K562 (cell line): Measurements from ENCODE around the gene RBM12. TPM values are rescaled to one million over a fixed set of nuclear protein-coding genes. Genes with fewer than 3 reads are reported as not detected.

Source experiments
- ATF1 ChIP-seq, 2 experiments: fragments of 450-650 bp in 1 of 2; IDR thresholded peaks; 2 replicates each; pipeline ENCODE4 v1.6.1; 2016; ENCODE audit warnings: missing compliant biosample characterization in 1 of 2, missing genetic modification characterization in 1 of 2
- BDP1 ChIP-seq: IDR thresholded peaks from 3 replicates; pipeline ENCODE4 v1.6.1; 2011; ENCODE audit not compliant: insufficient read length, insufficient read depth
- CCAR2 ChIP-seq: fragments of 200-400 bp; formaldehyde crosslinking; IDR thresholded peaks from 2 replicates; pipeline ENCODE4 v1.6.1; 2017; ENCODE audit warnings: mild to moderate bottlenecking, low read depth, low read length
- CREB3L1 ChIP-seq: fragments of 450-650 bp; IDR thresholded peaks from 2 replicates; pipeline ENCODE4 v1.6.1; 2014; ENCODE audit warnings: low read depth, mild to moderate bottlenecking, moderate library complexity, borderline replicate concordance
- E2F4 ChIP-seq: sonication (generic); formaldehyde crosslinking; IDR thresholded peaks from 2 replicates; pipeline ENCODE4 v1.8.0; 2022; ENCODE audit warnings: mild to moderate bottlenecking, low read depth, missing genetic modification reagents
- HMGN3 ChIP-seq: IDR thresholded peaks from 2 replicates; pipeline ENCODE4 v1.6.1; 2011; ENCODE audit warnings: borderline replicate concordance, low read depth, mild to moderate bottlenecking, mixed read lengths, low read length; ENCODE audit not compliant: insufficient read length; ENCODE audit errors: extremely low read depth
- HNRNPK ChIP-seq: fragments of 200-400 bp; formaldehyde crosslinking; IDR thresholded peaks from one replicate; pipeline ENCODE4 v1.6.1; 2018; ENCODE audit warnings: mild to moderate bottlenecking, low read depth, low read length; ENCODE audit not compliant: poor library complexity, severe bottlenecking
- HNRNPL ChIP-seq: fragments of 200-400 bp; formaldehyde crosslinking; IDR thresholded peaks from 2 replicates; pipeline ENCODE4 v1.6.1; 2017; ENCODE audit warnings: low read depth, mild to moderate bottlenecking, low read length
- KAT8 ChIP-seq: fragments of 450-650 bp; IDR thresholded peaks from 2 replicates; pipeline ENCODE4 v1.6.1; 2016; ENCODE audit warnings: low read depth, mild to moderate bottlenecking
- KDM1A ChIP-seq, 2 experiments: fragments of 450-650 bp; IDR thresholded peaks; 2 replicates each; pipeline ENCODE4 v1.6.1; 2016; ENCODE audit warnings: mild to moderate bottlenecking in 2 of 2
- MBD1 ChIP-seq: fragments of 250-450 bp; sonication (Bioruptor Pico); IDR thresholded peaks from 2 replicates; pipeline ENCODE4 v1.8.0; 2022; ENCODE audit warnings: inconsistent platforms
- MEIS2 ChIP-seq: fragments of 450-650 bp; IDR thresholded peaks from 2 replicates; pipeline ENCODE4 v1.6.1; 2014; ENCODE audit warnings: mild to moderate bottlenecking; ENCODE audit not compliant: partially characterized antibody
- MNT ChIP-seq, 2 experiments: fragments of 450-650 bp; conservative IDR thresholded peaks; 2 replicates each; pipeline ENCODE4 v1.6.1; 2017; ENCODE audit warnings: mild to moderate bottlenecking in 2 of 2, moderate library complexity in 2 of 2
- MXI1 ChIP-seq: IDR thresholded peaks from 2 replicates; pipeline ENCODE4 v1.6.1; 2011; ENCODE audit warnings: low read depth, mild to moderate bottlenecking, improper control_type of control experiment, low read length
- NR2C2 ChIP-seq, 2 experiments: fragments of 200-800 bp in 1 of 2; sonication (Bioruptor generic) in 1 of 2; sonication (generic) in 1 of 2; formaldehyde crosslinking in 1 of 2; IDR thresholded peaks; 2 replicates each; pipeline versions ENCODE4 v1.6.1 to v1.8.0; 2016 to 2022; ENCODE audit warnings: mild to moderate bottlenecking in 1 of 2, missing compliant biosample characterization in 1 of 2, missing genetic modification characterization in 1 of 2, missing genetic modification reagents in 1 of 2
- NR4A1 ChIP-seq, 2 experiments: fragments of 250-450 bp in 1 of 2; fragments of 450-650 bp in 1 of 2; sonication (Bioruptor Pico) in 1 of 2; IDR thresholded peaks; 2 replicates each; pipeline versions ENCODE4 v1.4.0 to v1.6.1; 2016 to 2020; ENCODE audit warnings: mild to moderate bottlenecking in 2 of 2, missing compliant biosample characterization in 1 of 2, missing genetic modification characterization in 1 of 2, moderate library complexity in 1 of 2
- PYGO2 ChIP-seq: fragments of 450-650 bp; IDR thresholded peaks from 2 replicates; pipeline ENCODE4 v1.6.1; 2016; ENCODE audit warnings: mild to moderate bottlenecking, missing genetic modification characterization, moderate library complexity, missing compliant biosample characterization
- RBBP5 ChIP-seq: fragments of 200-600 bp; sonication (generic); IDR thresholded peaks from 2 replicates; pipeline ENCODE4 v1.6.1; 2012; ENCODE audit warnings: borderline replicate concordance, mild to moderate bottlenecking, low read length, control low read depth, inconsistent platforms; ENCODE audit not compliant: insufficient read depth, poor library complexity, severe bottlenecking
- ZNF507 ChIP-seq: conservative IDR thresholded peaks from 2 replicates; pipeline ENCODE4 v1.6.1; 2017; ENCODE audit warnings: missing genetic modification characterization, missing compliant biosample characterization
- ZNF551 ChIP-seq: fragments of 250-450 bp; sonication (Bioruptor Pico); IDR thresholded peaks from 2 replicates; pipeline ENCODE4 v1.5.0; 2021; ENCODE audit warnings: mild to moderate bottlenecking, moderate library complexity
- polyA plus RNA-seq, 8 experiments: library from polyadenylated mRNA; depleted of rRNA in 4 of 8; stranded (reverse) in 5 of 8; unstranded in 3 of 8; fragments of >200 nt; fragmentation: Nextera tagmentation in 2 of 8; fragmentation: Illumina TruSeq in 1 of 8; extraction: Ambion mirVana in 2 of 8; extraction: Trizol in 1 of 8; gene quantifications; 2 replicates each; pipeline versions ENCODE4 v1.2.1 to v1.2.3, GENCODE V29; 2011 to 2014; ENCODE audit warnings: inconsistent platforms in 1 of 8, missing spikeins in 1 of 8
- total RNA-seq, 7 experiments: library from RNA; depleted of rRNA in 6 of 7; stranded (reverse); fragments of >200 nt in 6 of 7; fragmentation: Illumina TruSeq in 2 of 7; extraction: Trizol in 2 of 7; gene quantifications; 2 replicates each; pipeline versions ENCODE4 v1.2.1 to v1.2.3, GENCODE V29; 2011 to 2021; ENCODE audit warnings: low replicate concordance in 1 of 7

Gene RBM12
- total and polyA plus RNA-seq, 9 of the 15 experiments (the other 6 are each of a cell fraction or from before 2014, with no cell fraction given), result 5.0 to 162 (median 73.3) TPM

GRCh38 chr20:35664466-35665206 is at the start of gene RBM12, which contains the start of gene CPNE1 (continued):
- TF ChIP-seq HNRNPK (no peak), MNT (conservative IDR thresholded peaks at IDR 0.05) (peak; percentile 64 to 82; a peak in 3 of 4 replicates), ZNF507 (tag) (no peak), CCAR2 (no peak), HMGN3 (peak; percentile 83), MBD1 (CRISPR knock-in tag) (no peak), BDP1 (no peak), E2F4 (CRISPR knock-in tag) (peak; percentile 75; the same call in 1 of the 2 replicates), NR4A1 (CRISPR knock-in tag; IDR thresholded peaks at IDR 0.05) (0 out of 2 replicates have a peak, but pooled peaks have one; percentile 54), NR4A1 (tag; IDR thresholded peaks at IDR 0.05) (no peak; the same call in 1 of the 2 replicates), ATF1 (CRISPR knock-in tag; IDR thresholded peaks at IDR 0.05) (peak; percentile 41; the same call in 1 of the 2 replicates), ATF1 (tag; IDR thresholded peaks at IDR 0.05) (peak; percentile 95), CREB3L1 (peak; percentile 61; the same call in 1 of the 2 replicates), NR2C2 (CRISPR knock-in tag; IDR thresholded peaks at IDR 0.05) (peak; percentile 32), NR2C2 (tag; IDR thresholded peaks at IDR 0.05) (peak; percentile 77), ZNF551 (CRISPR knock-in tag) (no peak), HNRNPL (0 out of 2 replicates have a peak, but pooled peaks have one; percentile 61), MXI1 (0 out of 2 replicates have a peak, but pooled peaks have one; percentile 10), PYGO2 (tag) (no peak), MEIS2 (peak; percentile 70), KDM1A (IDR thresholded peaks at IDR 0.05) (no peak), KAT8 (peak; percentile 93), RBBP5 (peak; percentile 88)
